ENCODE measurements around the gene KCNMA1.
A peak's percentile ranks its signal among the peaks of the same experiment; 100 is the strongest.

KCNMA1 gene

GRCh38 chr10:77556990-77557601, 80.5 kb downstream of the KCNMA1 start:
- DNase-seq (ENCODE audit: low read depth) = no peak

DNA sequence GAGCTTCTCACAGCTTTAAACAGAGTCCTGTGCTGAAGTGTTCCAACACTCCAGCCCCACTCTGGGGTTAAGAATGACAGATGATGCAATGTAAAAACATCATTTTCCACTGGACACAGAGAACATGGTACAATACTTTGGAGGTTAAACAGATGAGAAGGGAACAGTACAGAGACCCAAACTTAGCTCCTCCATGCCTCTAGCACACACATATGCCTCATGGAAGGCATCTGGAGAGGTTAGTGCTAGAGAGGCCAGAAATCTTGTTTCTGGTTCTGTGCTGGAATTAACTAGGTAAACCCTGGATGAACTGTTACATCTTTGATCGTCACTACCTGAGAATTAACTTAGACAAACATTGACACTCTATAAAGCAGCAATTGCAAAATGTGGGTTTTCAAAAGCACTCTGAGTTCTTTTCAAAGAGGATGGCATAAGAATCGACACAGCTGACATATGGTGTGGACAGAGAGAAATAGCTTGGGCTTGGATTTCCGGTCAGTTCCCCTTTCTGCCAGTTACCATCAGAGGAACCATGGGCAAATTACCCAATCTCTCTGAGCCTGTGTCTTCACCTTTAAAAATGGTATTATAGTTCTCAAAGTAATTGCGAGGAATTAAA, 81.9 kb downstream of the KCNMA1 start:
- DNase-seq (ENCODE audit: low read depth) = peak; percentile 44

DNA sequence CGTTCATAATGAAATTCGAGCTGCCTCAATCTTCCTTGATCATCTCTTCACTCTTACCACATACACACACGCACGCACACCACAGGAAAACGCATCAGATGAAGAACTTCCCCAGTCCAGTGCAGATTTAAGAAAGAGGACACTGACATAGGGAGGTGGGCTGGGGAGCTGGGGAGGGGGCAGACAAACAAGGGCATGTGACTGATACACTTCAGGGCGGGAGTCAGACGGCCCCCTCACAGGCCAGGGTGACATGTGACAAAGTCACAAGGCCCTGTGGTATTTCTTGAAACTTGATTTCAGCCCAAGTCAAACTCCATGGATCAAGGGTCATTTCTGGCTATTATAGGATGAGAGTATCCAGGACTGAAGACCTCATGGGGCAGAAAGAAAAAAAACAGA, 82.6 kb downstream of the KCNMA1 start:
- no peak for DNase-seq (ENCODE audit: low read depth)

- DNase-seq (ENCODE audit: low read depth) = peak; percentile 64
Observed at GRCh38 chr10:77553966-77554365, 83.6 kb downstream of the KCNMA1 start.

DNA sequence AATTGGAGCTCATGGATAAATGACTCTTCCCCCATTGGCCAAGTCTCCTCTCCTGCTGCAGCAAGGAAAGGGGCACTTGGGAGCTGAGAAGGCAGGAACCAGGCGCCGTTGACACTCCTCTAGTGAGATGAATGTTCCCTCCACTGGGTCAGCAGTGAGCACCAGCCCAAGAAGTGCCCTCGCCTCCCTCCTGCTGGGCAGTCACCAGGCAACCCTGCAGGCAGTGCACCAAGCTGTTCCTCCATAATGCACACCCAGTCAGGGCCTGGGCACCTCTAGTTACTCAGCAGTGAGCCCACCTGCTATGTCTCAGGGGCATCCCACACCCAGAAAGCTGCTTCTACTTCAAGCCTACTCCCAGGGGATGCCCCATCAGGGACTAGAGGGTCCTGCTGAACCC, 84.3 kb downstream of the KCNMA1 start:
- no peak for DNase-seq (ENCODE audit: low read depth)

- peak; percentile 37 for DNase-seq (ENCODE audit: low read depth)
Observed at GRCh38 chr10:77552252-77552651, 85.4 kb downstream of the KCNMA1 start.

- DNase-seq (ENCODE audit: low read depth) = no peak
Observed at GRCh38 chr10:77550378-77550777, 87.2 kb downstream of the KCNMA1 start.

DNA sequence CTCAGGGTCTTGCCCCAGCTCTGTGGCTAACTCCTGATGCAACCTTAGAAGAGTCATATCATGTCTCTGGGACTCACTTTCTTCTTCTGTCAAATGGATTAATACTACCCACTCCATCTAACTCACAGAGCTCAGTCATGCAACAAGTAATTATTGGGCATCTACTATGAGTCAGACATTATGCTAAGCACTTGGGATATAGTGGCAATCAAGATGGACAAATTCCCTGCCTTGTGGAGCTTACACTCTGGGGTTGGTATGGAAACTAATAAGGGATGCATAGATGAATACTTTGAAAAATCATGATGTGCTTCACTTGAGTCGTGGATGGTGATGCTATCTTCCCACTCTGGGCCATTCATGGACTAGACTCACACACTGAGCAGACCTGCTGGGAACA, 88.9 kb downstream of the KCNMA1 start:
- no peak for DNase-seq (ENCODE audit: low read depth)

DNA sequence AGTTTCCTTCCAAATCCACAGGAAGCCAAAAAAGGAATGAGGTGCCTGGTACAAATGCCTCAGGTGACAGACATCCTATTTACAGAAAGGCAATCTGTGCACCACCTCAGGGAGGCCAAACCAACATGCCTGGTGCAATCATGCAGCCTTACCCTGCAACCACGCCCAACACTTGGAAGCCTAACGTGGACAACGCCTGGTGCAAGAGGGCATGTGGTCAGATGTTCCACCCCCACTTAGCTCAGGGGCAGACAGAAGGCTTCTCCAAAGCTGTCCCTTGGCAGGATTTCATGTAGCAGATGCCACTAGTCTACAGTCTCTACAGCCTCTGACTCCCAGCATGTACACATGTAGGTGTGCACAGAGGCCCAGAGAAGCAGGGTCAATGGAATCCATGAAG, 89.5 kb downstream of the KCNMA1 start:
- DNase-seq (ENCODE audit: low read depth) = no peak

GRCh38 chr10:77547307-77548050, 90.1 kb downstream of the KCNMA1 start:
- DNase-seq (ENCODE audit: low read depth) = no peak

GRCh38 chr10:77546042-77546441, 91.6 kb downstream of the KCNMA1 start:
- no peak for DNase-seq (ENCODE audit: low read depth)

DNA sequence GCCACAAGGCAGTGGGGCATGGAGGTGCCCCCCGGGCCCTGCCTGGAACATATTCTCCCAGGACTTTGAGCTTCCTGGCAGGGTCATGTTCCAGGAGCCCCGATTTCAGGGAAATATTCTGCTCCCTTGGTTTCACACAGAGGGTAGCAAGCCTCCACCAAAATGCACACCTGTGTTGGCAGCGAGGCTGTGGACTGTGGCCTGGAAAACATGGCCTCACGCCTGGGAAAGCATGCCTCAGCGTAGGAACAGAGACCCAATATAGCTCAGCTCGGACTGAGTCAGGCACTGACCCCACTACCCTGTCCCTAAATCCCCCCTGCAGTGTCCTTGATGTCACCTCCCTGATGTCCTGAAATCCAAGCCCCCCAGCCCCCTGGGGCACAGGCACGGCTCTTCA, 92.0 kb downstream of the KCNMA1 start:
- no peak for DNase-seq (ENCODE audit: low read depth)

DNA sequence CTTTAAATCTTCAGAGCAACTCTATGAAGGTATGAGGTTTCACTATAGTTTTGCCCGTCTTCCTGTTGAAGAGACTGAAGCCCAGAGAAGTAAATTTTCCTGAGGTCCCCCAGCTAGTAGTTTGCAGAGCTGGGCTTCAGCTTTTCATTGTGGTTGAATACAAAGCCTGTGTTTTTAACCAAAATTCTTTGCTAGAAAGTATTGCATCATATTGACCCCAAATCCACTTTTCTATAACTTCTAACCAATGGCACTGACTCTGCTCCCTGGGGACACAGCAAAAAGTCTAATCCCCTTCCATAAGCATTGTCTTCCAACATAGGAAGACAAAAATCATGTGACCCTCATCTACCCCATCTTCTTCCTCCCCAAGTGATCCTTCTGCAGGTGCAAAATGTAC, 93.0 kb downstream of the KCNMA1 start:
- no peak for DNase-seq (ENCODE audit: low read depth)

DNA sequence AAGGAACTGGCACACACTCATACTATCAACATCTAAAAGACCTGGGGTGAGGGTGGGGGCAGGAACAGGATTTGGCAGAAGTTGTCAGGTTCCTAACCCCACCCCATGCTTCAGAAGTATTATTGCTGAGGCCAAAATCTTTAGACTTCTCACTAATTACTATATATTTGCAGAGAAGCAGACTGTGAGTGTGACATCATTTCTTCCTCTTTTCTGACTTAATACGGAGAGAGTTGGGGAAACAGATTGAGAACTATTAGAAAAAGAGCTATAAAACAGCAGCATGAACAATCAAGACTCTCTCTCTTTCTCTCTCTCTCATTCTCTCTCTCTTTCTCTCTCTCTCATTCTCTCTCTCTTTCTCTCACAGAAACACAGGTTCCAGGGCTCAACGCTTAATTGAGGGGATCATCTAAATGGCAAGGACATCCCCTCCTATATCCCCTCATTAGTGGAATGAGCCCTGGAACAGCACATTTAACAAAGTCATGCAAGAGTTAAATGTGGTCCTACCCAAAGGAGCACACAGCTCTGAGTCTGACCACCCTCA, 94.8 kb downstream of the KCNMA1 start:
- no peak for DNase-seq (ENCODE audit: low read depth)

- no peak for DNase-seq (ENCODE audit: low read depth)
Observed at GRCh38 chr10:77541944-77542343, 95.7 kb downstream of the KCNMA1 start.

GRCh38 chr10:77541247-77541646, 96.4 kb downstream of the KCNMA1 start:
- DNase-seq (ENCODE audit: low read depth) = no peak

DNA sequence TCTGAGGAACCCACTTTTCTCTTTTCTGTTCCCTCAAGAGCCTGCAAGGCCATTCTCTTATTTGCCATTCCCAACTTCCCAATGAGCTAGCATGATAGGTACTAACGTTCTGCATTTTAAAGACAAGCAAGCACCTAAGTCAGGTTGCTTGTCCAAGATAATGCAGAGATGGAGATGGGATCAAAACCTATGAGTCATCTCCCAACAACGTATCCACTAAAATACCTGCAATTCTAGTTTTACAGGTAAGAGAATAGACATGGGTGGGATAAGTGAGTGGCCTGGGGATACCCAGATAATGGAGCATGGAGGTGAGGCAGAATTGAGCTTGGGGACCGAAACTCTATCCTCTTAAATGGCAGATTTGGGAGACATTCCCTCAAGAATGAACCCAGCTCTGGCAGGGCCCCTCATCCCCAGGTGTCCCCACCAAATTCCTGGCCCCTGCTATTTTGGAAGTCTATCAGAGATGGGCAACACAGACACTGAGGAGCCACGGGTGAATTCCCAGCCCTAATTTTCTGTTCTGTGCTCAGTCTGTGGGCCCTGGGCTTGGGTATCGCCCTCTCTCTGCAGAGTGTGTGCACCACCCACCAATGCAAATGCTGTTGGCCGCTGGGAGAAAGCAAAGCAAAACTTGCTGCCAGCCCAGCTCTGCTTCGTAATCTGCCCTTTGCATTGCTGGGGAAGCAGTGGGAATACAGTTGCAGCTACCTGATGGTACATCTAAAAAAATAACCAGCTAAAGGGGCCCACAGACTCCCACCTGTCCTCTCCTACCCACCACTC, 98.3 kb downstream of the KCNMA1 start:
- no peak for DNase-seq (ENCODE audit: low read depth)

DNA sequence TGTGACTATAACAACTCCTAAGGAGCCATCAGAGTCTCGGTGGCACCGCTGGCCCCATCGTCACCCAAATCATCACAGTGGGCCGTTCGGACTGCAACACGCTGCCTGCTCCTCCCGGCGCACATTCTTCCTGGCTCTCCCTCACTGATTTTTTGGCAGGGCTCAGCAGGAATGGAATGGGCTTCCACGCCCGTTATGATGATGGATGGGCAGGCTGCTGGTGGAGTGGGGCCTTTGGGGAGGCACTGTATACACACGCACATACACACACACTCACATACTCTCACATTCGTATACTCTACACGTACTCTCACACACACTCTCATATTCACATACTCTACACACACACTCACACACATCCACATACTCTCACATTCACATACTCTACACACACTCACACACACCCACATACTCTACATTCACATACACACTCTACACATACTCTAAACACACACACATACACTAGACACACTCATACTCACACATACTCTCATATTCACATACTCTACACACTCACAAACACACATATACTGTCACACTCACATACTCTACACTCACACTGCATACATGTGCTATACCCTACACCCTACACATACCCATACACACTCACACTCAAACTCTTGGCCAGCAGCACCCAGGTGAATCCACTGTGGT, 99.8 kb downstream of the KCNMA1 start:
- peak; percentile 24 for DNase-seq (ENCODE audit: low read depth)

GRCh38 chr10:77537071-77537470, 100.5 kb downstream of the KCNMA1 start:
- DNase-seq (ENCODE audit: low read depth) = no peak

DNA sequence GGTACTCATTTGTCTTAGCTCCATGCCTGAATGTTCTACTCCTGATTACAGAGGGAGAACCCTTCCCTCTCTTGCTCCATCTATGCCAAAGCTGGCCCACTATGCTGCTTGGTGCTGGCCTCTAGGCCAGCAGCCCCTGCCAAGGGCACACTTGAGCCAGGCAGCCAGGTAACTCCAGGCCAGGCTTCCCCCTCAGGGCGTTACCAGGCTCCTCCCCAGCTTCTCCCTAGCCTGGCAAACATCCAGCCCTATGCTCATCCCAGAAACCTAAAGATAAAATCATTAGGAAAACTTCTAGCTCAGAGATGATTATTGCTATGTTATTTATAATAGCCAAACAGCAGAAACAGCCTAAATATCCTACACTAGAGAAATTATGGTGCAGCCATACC, 103.7 kb downstream of the KCNMA1 start:
- DNase-seq (ENCODE audit: low read depth) = no peak

- DNase-seq (ENCODE audit: low read depth) = no peak
Observed at GRCh38 chr10:77533146-77533886, 104.3 kb downstream of the KCNMA1 start.
